ENCODE results near the gene BRAF. TPM values are rescaled to one million over a fixed set of nuclear protein-coding genes. Genes with fewer than 3 reads are reported as not detected.

Gene BRAF
- total RNA-seq, 2 donors from 2014 or later, result 45.7 to 46.7 TPM

GRCh38 chr7:140773104-140773503, 151.6 kb downstream of the BRAF start:
- DNase-seq, result no peak
- 91 to 100% methylated on average over 3 of the region's 3 CpGs for WGBS, 2 experiments (ENCODE audit: insufficient coverage in 1 of 2, insufficient read length in 1 of 2)
- Mint-ChIP-seq H3K4me1 (no peaks in the 10 kb centered on the region), H3K4me3 (no peak overlapping the region), H3K27ac (no peak overlapping the region), H3K9me3 (no peaks in the 10 kb centered on the region), H3K27me3 (ENCODE audit: insufficient read depth) (no peaks in the 10 kb centered on the region), H3K36me3 (ENCODE audit: low read depth) (peaks cover 55% of the 10 kb centered on the region)
- no peak overlapping the region for H3K9ac ChIP-seq (ENCODE audit: extremely low read depth, low read length, poor library complexity, severe bottlenecking)
- no peak for TF ChIP-seq CTCF (conservative IDR thresholded peaks at IDR 0.05)
- H3K36me3 ChIP-seq (ENCODE audit: control insufficient read depth, insufficient read depth, low read length), result peaks cover 86% of the 10 kb centered on the region
- H3K4me1 ChIP-seq (ENCODE audit: control insufficient read depth, insufficient read depth, low read length), result no peaks in the 10 kb centered on the region
- no peak overlapping the region for H3K4me3 ChIP-seq (ENCODE audit: low read length)
- H3K27me3 ChIP-seq (ENCODE audit: control insufficient read depth, insufficient read depth, low read length, poor library complexity, severe bottlenecking), result no peaks in the 10 kb centered on the region
- no peak overlapping the region for H3K27ac ChIP-seq (ENCODE audit: low read depth, low read length)
- peaks cover 12% of the 10 kb centered on the region for H3K9me3 ChIP-seq (ENCODE audit: control insufficient read depth, low read length)

GRCh38 chr7:140771826-140772225, 152.9 kb downstream of the BRAF start:
- H3K36me3 Mint-ChIP-seq (ENCODE audit: low read depth), result peaks cover 63% of the 10 kb centered on the region
- TF ChIP-seq CTCF (conservative IDR thresholded peaks at IDR 0.05), result no peak
- H3K9me3 Mint-ChIP-seq, result peaks cover under 1% of the 10 kb centered on the region
- peaks cover 84% of the 10 kb centered on the region for H3K36me3 ChIP-seq (ENCODE audit: control insufficient read depth, insufficient read depth, low read length)
- H3K27ac Mint-ChIP-seq, result peak overlapping the region; percentile 8
- H3K9me3 ChIP-seq (ENCODE audit: control insufficient read depth, low read length), result peaks cover 18% of the 10 kb centered on the region
- H3K4me3 ChIP-seq (ENCODE audit: low read length), result no peak overlapping the region
- H3K27me3 ChIP-seq (ENCODE audit: control insufficient read depth, insufficient read depth, low read length, poor library complexity, severe bottlenecking), result no peaks in the 10 kb centered on the region
- H3K4me1 ChIP-seq (ENCODE audit: control insufficient read depth, insufficient read depth, low read length), result no peaks in the 10 kb centered on the region
- no peaks in the 10 kb centered on the region for H3K27me3 Mint-ChIP-seq (ENCODE audit: insufficient read depth)
- DNase-seq, result no peak
- no peaks in the 10 kb centered on the region for H3K4me1 Mint-ChIP-seq
- no peak overlapping the region for H3K27ac ChIP-seq (ENCODE audit: low read depth, low read length)
- H3K9ac ChIP-seq (ENCODE audit: extremely low read depth, low read length, poor library complexity, severe bottlenecking), result no peak overlapping the region
- H3K4me3 Mint-ChIP-seq, result no peak overlapping the region

GRCh38 chr7:140769852-140770251, 154.9 kb downstream of the BRAF start:
- H3K4me3 ChIP-seq (ENCODE audit: low read length), result no peak overlapping the region
- H3K27ac ChIP-seq (ENCODE audit: low read depth, low read length), result no peak overlapping the region
- no peak for TF ChIP-seq CTCF (conservative IDR thresholded peaks at IDR 0.05)
- Mint-ChIP-seq H3K27me3 (ENCODE audit: insufficient read depth) (no peaks in the 10 kb centered on the region), H3K4me1 (no peaks in the 10 kb centered on the region), H3K4me3 (no peak overlapping the region), H3K9me3 (peaks cover 8% of the 10 kb centered on the region), H3K36me3 (ENCODE audit: low read depth) (peaks cover 66% of the 10 kb centered on the region), H3K27ac (no peak overlapping the region)
- H3K4me1 ChIP-seq (ENCODE audit: control insufficient read depth, insufficient read depth, low read length), result no peaks in the 10 kb centered on the region
- no peak overlapping the region for H3K9ac ChIP-seq (ENCODE audit: extremely low read depth, low read length, poor library complexity, severe bottlenecking)
- 88 to 96% methylated on average over 2 to 3 of the region's 3 CpGs for WGBS, 2 experiments (ENCODE audit: insufficient coverage in 1 of 2, insufficient read length in 1 of 2)
- peaks cover 75% of the 10 kb centered on the region for H3K36me3 ChIP-seq (ENCODE audit: control insufficient read depth, insufficient read depth, low read length)
- DNase-seq, result no peak
- no peaks in the 10 kb centered on the region for H3K27me3 ChIP-seq (ENCODE audit: control insufficient read depth, insufficient read depth, low read length, poor library complexity, severe bottlenecking)
- peaks cover 19% of the 10 kb centered on the region for H3K9me3 ChIP-seq (ENCODE audit: control insufficient read depth, low read length)

Measured in endodermal cell (in vitro differentiated cells).